Upper lobe of left lung (tissue), 4 donors: ENCODE results near the gene CST6.

ENCODE experiments used
- CTCF ChIP-seq, 6 experiments: fragments of 450-650 bp in 4 of 6; fragments of 200-600 bp in 2 of 6; sonication (generic) in 2 of 6; IDR thresholded peaks; one replicate each; pipeline ENCODE4 v1.5.1; 2016 to 2019; ENCODE audit warnings: antibody characterized with exemption in 6 of 6
- EP300 ChIP-seq, 4 donors: sonication (generic); formaldehyde crosslinking; IDR thresholded peaks; one replicate each; pipeline ENCODE4 v1.5.1; 2017; ENCODE audit warnings: antibody characterized with exemption in 4 of 4, control low read depth in 2 of 4
- POLR2A ChIP-seq, 4 donors: fragments of 450-650 bp; IDR thresholded peaks; one replicate each; pipeline ENCODE4 v1.5.1; 2016 to 2017; ENCODE audit warnings: antibody characterized with exemption in 4 of 4, mild to moderate bottlenecking in 2 of 4
- POLR2AphosphoS5 ChIP-seq, 2 donors: sonication (generic); formaldehyde crosslinking; IDR thresholded peaks; one replicate each; pipeline ENCODE4 v1.5.1; 2017; ENCODE audit warnings: antibody characterized with exemption in 2 of 2

GRCh38 chr11:65978391-65979238, 33.2 kb upstream of the CST6 start:
- TF ChIP-seq CTCF (IDR thresholded peaks at IDR 0.05) (no peak), POLR2A (IDR thresholded peaks at IDR 0.05) (no peak), EP300 (IDR thresholded peaks at IDR 0.05) (no peak), POLR2AphosphoS5 (IDR thresholded peaks at IDR 0.05) (no peak)
